ENCODE data around the gene SMIM3.
"Not testable (repeated sequence)": the region's sequence is repeated elsewhere in the genome, so short reads cannot be mapped to it uniquely, and the experiment has no call there.

Gene SMIM3

GRCh38 chr5:150765011-150765798, 13.4 kb upstream of the SMIM3 start:
- no peak for DNase-seq (ENCODE audit: low read depth)

GRCh38 chr5:150765799-150766169, 12.8 kb upstream of the SMIM3 start:
- DNase-seq (ENCODE audit: low read depth), result no peak

- no peak for DNase-seq (ENCODE audit: low read depth)
These were observed 12.3 kb upstream of the SMIM3 start for GRCh38 chr5:150766251-150766650.

GRCh38 chr5:150771034-150771795, 7.3 kb upstream of the SMIM3 start:
- DNase-seq (ENCODE audit: low read depth), result no peak

GRCh38 chr5:150774145-150774544, 4.4 kb upstream of the SMIM3 start:
- DNase-seq (ENCODE audit: low read depth), result no peak

DNA sequence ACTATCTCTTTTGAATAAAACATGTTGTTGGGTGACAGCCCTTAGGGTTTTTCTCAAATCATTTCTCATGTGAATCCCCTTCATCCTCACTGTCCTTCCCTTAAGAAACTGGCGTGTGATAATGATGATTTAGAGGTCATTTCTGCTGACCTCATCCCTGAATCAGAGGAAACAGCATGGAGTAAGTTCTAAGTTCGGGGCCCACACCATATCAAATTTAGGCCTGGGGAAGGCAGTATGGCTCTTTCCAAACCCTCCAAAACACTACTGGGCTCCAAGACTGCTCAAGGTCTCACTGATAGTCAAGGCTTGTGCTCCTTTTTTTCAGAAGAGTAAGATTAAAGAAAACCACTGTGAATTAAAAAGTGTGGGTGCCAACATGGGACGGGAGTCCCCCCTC, 872 bp upstream of the SMIM3 start:
- no peak for DNase-seq (ENCODE audit: low read depth)

DNA sequence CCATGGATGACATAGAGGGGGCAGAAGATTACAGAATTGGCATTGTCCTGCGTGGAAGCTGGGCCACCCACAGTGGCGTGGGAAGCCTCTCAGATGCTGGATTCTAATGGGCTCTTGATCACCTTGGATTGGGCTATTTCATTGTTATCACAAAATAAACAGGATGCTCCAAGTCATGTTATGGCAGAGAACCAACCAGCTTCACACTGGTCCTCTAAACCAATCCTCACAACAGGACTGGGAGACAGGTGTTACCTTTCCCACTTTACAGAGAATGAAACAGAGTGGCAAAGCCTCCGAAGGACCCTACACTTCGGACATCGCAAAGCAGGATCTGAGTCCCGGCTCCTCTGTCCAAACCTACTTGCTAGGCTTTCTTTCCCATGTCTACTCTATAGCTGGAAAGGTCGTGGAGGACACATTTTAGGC, 455 bp upstream of the SMIM3 start:
- no peak for DNase-seq (ENCODE audit: low read depth)

DNA sequence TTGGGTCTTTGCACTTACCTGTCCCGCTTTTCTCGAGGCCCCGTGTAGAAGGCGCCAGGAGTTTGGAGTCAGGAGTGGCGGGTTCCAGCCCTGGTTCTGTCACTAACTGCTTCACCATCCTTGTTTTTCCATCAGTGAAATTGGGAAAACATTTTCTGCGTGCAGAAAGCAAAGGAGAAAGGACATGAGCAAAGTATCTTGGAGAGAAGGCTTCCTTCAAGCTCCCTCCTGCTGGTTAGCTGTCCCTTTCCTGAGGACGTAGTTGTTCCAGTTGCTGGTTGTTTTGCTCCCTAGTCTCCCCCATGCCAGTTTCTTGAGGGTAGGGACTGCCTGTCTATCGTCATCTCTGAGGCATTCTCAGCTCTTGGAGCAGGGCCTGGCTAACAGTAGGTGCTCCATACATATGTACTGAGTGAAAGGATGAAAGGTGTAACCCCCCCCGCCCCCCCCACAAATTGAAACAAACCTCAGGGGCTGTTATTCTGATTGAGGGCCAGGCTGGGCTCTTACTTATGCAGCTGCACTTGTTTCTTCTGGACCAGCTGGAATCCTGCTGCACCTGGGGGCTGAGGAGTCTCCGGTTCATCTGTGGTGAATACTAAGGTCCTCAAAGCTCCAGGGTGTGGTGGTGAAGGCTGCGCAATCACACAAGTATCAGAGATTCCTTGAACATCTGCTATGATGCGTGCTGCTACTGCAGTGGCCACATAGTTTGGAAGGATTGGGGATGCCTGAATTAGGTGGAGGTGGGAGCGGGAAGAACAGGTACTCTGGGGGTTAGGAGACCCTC, 1.0 kb downstream of the SMIM3 start:
- DNase-seq (ENCODE audit: low read depth), result no peak

DNA sequence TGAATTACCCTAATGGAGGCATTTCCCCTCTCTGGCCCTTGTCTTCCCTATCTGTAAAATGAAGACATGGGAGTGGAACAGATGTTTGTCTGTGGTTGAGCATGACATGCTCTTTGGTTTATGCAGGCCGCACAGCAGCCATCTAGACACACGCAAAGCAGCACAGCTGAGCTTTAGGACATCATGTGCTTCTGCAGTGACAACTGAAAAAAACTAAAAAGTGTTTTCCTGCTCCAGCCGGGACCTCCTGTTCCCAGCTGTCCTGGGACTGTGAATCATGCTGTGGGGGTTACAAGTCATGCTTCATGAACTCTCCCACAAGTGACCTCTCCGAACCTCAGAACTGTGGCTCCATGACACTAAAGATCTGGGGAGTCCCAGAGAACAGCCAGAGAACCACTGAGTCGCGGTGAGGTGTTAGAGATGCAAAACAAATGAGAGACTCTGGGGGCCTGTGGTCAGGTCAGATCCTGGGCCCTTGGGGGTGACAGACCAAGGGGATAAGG, 1.7 kb downstream of the SMIM3 start:
- DNase-seq (ENCODE audit: low read depth), result no peak

DNA sequence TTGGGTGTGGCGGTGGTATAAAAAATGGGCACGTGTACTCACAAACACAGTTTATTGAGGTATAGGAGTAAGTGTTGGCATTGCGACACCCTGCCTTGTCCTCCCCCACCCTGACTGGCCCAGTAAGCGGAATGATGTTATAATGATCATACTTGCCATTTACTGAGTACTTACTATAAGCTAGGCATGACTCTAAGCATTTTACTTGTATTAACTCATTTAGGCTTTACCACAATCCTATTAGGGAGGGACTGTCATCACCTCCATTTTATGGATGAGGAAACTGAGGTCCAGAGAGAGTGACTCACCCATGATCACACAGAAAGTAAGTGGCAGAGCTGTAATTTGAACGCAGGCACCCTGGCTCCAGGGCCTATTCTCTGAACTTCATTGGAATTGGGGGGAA, 2.3 kb downstream of the SMIM3 start:
- no peak for DNase-seq (ENCODE audit: low read depth)

GRCh38 chr5:150781706-150782614, 3.4 kb downstream of the SMIM3 start:
- DNase-seq (ENCODE audit: low read depth), result no peak

DNA sequence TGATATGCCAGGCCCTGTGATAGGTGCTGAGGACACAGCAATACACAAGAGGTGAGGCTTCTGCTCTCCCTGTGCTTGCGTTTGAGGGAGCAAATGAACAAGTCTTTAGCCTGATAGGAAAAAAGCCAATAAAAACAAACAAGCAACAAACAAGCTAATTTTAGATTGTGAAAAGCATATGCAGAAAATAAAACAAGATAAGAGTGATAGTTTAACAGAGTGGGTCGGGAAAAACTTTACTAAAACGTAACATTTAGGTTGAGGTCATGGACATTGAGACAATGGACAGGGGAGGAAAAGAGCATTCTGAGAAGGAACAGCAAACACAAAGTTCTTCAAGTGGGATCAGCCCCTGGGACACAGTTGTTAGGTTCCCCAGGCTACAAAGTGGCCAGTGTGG, 4.3 kb downstream of the SMIM3 start:
- DNase-seq (ENCODE audit: low read depth), result no peak

DNA sequence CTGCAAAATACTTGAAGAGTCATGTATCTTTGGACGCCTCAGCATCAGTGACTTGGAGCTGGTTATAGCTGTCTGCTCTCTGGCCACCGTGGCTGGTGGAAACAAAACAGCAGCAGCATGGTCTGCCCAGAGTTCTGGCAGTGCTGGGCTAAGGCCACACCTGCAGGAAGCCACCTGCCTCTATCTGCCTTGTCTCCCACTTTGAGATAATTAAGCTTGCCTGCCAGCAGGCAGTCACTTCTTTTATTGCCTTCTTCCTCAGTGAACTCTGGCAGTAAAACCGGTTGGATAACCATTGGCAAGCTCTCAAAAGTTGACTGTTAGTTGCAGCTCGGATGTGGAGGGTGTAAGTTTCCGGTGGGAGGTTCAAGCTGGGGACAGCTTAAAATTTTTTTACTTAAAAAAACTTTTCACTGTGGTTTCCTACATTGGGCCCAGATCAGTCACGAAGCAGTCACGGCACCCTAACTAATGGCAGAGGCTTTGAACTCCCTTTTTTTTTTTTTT, 4.9 kb downstream of the SMIM3 start:
- peak; percentile 35 for DNase-seq (ENCODE audit: low read depth)

DNA sequence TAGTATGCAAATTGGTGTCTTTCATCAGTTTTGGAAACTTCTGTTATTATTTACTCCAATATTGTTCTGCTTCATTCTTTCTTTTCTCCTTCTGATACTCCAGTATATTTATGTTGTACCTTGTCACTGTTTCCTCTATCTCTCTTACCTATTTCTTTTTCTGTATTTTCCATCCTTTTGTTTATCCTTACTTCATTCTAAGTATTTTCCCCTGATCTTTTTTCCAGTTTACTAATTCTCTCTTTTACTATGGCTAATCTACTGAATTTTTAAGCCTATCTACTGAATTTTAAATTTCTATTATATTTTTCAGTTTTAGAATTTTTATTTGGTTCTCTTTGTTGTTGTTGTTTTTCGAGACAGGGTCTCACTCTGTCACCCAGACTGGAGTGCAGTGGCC, 7.4 kb downstream of the SMIM3 start:
- DNase-seq (ENCODE audit: low read depth), result no peak

DNA sequence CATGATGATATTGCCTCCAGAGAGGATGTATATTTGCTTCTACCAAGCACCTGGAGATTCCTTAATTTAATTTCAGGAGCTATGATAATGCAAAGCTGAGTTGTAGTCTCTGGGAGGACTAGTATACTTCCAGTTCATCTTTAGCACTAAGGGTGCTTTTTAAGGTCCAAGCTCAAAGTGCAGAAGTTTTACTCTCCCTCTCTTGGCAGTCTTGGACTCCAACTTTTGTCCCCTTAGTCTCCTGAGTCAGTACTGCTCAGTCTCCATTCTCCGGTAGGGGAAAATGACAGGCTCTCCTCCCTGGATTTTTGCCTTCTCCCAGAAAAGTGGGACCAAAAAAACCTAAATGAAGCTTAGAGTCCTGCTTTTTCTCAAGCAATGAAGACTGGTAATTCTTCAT, 8.3 kb downstream of the SMIM3 start:
- no peak for DNase-seq (ENCODE audit: low read depth)

DNA sequence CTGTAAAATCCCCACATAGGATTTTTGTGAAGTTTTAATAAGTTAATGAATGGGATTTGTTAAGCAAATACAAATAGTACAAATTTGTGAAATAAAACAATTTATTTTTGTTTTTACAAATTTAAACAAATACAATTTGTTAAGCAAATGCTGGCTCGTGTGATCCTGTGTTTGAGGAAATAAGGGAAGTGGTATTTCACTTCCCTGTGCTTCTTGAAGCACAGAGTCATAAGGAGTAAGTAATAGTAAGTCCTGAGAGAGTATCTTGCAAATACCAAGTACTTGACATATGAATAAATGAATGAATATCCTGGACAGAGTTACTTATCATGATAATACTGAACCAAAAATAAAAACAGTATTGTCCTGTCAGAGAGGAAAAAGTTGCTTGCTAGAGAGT, 9.1 kb downstream of the SMIM3 start:
- DNase-seq (ENCODE audit: low read depth), result no peak

- DNase-seq (ENCODE audit: low read depth), result no peak
These were observed 10.4 kb downstream of the SMIM3 start for GRCh38 chr5:150788977-150789376.

DNA sequence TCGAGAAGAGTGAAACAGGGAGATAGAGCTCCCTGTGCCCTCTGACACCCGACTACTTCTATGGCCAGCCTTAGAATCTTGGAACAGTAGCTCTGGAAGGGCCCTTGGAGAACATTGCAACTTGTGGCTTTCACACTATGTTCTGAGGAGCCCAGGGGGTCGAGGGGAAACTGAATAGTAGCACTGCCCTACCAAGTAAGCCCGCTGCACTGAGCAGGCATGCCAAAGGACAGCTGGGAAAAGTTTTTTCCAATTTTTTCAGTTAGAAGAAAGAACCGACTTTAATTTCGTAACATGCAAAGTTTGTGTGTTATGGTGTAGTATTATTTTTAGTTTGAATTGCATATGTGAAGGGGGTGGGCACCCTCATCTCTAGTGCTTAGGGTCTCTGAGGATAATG, 10.9 kb downstream of the SMIM3 start:
- DNase-seq (ENCODE audit: low read depth), result no peak

DNA sequence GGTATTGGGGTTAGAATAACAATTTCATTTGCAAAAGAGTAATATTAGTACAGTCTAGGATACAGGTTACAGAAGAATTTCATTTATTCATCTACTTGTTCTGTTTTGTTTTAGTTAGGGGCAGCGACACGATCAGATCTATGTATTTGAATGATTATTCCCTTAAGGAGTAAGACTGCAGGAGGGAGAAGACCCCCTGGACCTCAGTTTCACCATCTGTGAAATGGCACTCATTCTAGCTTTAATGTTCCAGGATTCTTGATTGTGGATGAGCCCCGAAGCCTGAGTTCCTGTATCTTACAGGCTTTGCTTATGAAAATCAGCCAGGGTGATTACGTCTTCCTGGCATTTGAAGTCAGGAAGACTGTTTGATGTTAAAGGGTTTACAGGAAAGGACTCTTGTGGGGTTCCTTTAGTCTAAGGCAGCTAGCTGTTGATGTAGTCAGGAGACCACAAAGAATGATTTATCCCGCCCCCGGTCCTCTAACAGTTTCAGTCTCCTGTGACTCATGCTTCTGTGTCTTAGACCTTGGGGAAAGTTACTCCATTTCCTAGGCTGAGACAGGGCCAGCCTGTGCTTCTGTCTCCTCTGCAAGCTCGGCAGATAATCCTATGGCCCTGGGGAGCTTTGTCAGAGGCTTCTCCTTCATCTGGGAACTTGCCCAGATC, 11.5 kb downstream of the SMIM3 start:
- DNase-seq (ENCODE audit: low read depth), result peak; percentile 21

DNA sequence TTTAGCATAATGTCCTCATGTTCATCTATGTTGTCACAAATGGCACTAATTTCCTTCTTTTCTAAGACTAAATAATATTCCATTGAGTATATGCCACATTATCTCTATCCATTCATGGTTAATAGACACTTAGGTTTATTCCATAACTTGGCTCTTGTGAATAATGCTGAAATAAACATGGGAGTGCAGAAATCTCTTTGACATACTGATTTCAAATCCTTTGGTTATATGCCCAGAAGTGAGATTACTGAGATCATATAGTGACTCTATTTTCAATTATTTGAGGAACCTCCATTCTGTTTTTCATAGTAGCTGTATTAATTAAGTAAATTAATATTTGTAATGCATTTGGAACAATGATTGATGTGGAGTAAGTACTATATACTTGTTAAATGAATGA, 13.0 kb downstream of the SMIM3 start:
- no peak for DNase-seq (ENCODE audit: low read depth)

GRCh38 chr5:150793423-150793888, 14.9 kb downstream of the SMIM3 start:
- DNase-seq (ENCODE audit: low read depth), result not testable (repeated sequence)

All from activated T-cell treated with anti-CD3 and anti-CD28 coated beads for 1 hour (primary cell).